ENCODE results near the gene IL36RN.
A peak's percentile ranks its signal among the peaks of the same experiment; 100 is the strongest.

Gene IL36RN

GRCh38 chr2:113102133-113102532 lies 43.1 kb downstream of the IL36RN start:
- DNase-seq (ENCODE audit: low read depth), result no peak

- DNase-seq (ENCODE audit: low read depth), result no peak
Measured at GRCh38 chr2:113103277-113103676, 44.3 kb downstream of the IL36RN start.

- peak; percentile 36 for DNase-seq (ENCODE audit: low read depth)
Measured at GRCh38 chr2:113104054-113104611, 45.1 kb downstream of the IL36RN start.

- DNase-seq (ENCODE audit: low read depth), result peak; percentile 39
Measured at GRCh38 chr2:113105047-113105785, 46.2 kb downstream of the IL36RN start.

- DNase-seq (ENCODE audit: low read depth), result no peak
Measured at GRCh38 chr2:113111121-113111520, 52.1 kb downstream of the IL36RN start.

GRCh38 chr2:113111823-113112287 lies 52.9 kb downstream of the IL36RN start:
- no peak for DNase-seq (ENCODE audit: low read depth)

- no peak for DNase-seq (ENCODE audit: low read depth)
Measured at GRCh38 chr2:113112441-113112840, 53.4 kb downstream of the IL36RN start.

GRCh38 chr2:113112871-113113270 lies 53.9 kb downstream of the IL36RN start:
- no peak for DNase-seq (ENCODE audit: low read depth)

GRCh38 chr2:113113807-113114206 lies 54.8 kb downstream of the IL36RN start:
- no peak for DNase-seq (ENCODE audit: low read depth)

Measured in stimulated activated CD4-positive, alpha-beta T cell treated with anti-CD3 and anti-CD28 coated beads, Interleukin-2, amount 100 ng/mL, for 4 hours (primary cell).